ENCODE data around the gene INTS1.

INTS1 gene

DNA sequence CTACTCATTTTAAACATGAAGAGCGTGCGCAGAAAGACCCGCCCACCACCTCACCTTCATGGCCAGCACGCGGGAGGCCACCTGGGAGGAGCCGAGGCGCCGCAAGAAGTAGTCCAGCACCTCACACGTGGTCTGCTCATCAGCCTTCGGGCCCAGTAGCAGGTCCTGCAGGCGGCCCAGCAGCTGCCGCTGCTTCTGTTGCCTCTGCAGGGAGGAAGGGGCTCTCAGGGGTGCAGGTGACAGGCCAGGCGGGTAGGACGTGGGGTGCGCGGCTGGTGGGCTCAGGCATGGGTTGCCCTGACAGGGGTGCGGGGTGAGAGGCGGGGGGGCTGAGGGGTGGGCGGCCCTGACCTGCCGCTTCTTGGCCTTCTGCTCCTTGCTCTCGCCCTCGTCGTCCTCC lies 17.6 kb downstream of the INTS1 start:
- DNase-seq: no peak

DNA sequence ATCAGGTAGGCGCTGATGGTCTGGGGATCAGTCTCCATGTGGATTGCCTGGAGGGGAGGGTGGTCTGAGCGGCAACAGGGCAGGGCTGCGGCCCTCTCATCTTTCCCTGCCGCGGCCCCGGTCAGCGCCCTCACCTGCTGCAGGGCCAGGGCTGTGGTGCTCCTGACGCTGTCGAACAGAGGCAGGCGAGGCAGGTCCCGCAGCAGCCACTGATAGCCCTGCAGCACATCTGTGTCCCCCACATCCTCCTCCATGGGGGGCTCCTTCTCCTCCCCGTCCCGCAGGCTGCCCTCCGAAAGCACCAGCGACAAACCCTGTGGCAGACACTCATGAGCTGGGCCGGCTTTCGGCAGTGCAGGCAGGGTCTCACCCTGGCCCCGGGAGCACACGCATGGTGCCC lies 19.0 kb downstream of the INTS1 start:
- no peak for DNase-seq

- DNase-seq: no peak
Measured at GRCh38 chr7:1484569-1484968, 19.6 kb downstream of the INTS1 start.

GRCh38 chr7:1483536-1484505 lies 20.4 kb downstream of the INTS1 start:
- DNase-seq: no peak

DNA sequence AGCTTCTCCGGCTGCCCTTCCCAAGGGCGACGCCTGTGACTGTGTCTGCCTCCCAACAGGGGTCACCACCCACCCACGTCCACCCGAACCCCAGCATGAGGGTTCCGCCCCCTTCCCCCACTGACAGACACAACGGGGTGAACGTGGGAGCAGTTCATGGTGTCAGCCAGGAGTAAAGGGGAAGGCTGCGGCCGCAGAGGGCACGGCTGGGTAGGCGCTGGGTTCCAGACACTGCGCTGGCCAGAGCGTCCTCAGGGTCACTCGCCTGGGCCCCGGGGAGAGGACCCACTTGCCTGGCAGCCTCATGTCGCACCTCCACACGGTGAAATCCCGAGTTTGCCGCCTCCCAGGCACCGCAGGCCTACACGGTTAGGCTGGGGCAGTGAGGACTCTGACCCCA lies 21.1 kb downstream of the INTS1 start:
- no peak for DNase-seq

DNA sequence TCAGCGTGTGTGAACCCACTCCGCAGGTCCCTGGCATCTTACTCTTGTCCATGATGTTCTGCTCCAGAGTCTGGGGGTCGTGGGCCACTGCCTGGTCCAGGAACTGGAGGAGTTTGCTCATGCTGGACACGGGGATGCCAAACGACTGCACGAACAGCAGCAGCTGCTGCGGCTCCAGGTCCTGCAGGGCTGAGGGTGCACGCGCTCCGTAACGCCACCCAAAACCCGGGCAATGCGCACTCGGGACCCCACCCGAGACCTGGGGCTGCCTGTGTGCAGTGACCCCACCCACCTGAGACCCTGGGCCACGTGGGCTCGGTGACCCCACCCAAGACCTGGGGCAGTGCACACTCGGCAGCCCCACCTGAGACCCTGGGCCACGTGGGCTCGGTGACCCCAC lies 22.9 kb downstream of the INTS1 start:
- DNase-seq: no peak

DNA sequence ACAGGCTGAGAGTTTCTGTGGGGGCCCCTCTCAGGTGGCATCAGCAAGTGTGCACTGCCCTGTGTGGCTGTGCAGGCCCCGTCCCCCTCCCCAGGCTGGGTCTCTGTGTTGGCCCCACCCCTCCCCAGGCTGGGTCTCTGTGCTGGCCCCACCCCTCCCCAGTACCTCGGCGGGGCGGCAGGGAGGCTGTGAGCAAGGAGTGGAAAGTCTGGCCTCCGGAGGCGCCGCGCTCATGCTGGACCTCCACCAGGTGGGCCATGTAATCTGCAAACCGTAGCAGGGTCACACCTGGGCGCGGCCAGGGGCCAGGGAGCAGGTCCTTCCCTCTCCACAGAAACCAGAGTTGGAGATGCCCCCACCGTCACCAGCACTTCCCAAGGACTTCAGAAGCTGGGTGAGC lies 23.5 kb downstream of the INTS1 start:
- DNase-seq: no peak

GRCh38 chr7:1479287-1479686 lies 24.9 kb downstream of the INTS1 start:
- DNase-seq: no peak

DNA sequence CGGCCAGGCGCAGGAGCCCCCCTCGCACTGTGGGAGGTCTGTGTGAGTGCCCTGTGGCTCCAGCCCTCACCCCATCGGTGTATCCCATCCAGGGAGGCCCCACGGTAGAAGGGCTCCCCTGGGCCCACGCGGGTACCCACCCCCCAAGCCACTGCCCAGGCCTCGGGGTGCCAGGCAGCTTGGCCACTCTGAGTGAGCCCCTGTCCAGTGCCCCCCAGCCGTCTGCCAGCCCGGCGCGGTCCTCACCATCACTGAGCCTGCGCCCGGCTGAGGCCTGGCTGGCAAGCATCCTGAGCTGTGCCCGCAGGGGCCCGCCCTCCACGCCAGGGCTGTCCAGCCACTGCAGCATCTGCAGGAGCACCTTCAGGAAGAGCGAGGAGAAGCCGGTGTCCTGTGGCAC lies 25.7 kb downstream of the INTS1 start:
- no peak for DNase-seq

GRCh38 chr7:1476859-1477258 lies 27.3 kb downstream of the INTS1 start:
- no peak for DNase-seq

DNA sequence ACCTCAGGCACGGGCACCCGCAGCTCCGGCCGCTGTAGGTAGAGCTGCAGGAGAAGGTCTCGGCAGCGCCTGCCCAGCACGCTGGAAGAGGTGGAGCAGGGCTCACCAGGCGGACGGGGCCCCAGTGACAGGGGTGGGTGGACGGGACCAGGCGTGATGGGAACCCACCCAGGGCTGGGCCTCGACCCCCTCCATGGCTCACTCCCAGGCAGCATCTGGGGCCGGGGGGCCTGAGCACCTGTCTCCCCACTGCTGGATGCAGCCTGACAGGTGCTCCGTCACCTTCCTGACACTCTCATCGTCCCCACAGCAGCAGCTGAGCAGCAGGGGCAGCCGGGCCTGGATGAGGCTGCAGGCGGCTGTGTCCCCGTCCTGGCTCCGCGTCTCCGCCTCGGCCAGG lies 28.2 kb downstream of the INTS1 start:
- no peak for DNase-seq

- no peak for DNase-seq
Measured at GRCh38 chr7:1475393-1475792, 28.8 kb downstream of the INTS1 start.

DNA sequence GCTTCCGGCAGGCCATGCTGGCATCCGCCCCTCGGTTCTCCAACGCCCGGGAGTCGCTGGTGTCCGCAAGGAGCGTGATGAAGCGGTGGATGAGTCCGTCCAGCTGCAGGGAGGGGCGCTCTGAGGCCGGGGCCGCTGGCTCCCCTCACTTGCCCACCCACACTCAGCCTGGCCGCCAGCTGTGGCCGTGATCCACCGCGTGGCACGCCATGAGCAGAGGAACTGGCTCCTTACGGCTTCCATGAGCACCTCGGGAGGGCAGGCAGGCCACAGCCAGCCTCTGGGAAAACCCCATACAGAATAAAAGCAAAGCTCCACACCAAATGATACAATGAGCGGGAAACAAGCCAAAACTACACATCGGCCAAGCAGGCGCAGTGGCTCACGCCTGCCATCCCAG lies 29.5 kb downstream of the INTS1 start:
- no peak for DNase-seq

- peak; percentile 83 for DNase-seq
Measured at GRCh38 chr7:1473864-1474512, 30.2 kb downstream of the INTS1 start.

DNA sequence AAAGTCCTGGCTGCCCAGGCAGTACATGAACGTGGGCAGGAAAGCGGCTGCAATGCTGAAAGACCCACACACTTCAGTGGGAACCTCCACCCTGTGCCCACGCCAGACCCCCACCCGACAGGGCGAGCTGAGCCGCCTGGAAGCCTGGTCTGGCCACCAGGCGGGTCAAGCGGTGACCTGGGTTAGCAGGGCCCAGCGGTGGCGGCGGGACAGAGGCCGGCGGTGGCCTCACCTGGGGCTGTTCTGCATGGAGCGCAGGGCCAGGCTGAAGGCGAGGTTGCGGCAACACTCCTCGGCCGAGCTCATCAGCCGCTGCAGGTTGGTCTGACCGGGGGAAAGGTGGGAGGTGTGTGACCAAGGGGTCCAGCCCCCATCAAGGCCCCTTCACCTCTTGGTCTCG lies 33.3 kb downstream of the INTS1 start:
- DNase-seq: no peak

- DNase-seq: no peak
Measured at GRCh38 chr7:1468643-1469298, 35.4 kb downstream of the INTS1 start.

- DNase-seq: no peak
Measured at GRCh38 chr7:1468203-1468602, 36.0 kb downstream of the INTS1 start.

- DNase-seq: no peak
Measured at GRCh38 chr7:1466524-1467271, 37.5 kb downstream of the INTS1 start.

- DNase-seq: no peak
Measured at GRCh38 chr7:1464694-1465093, 39.5 kb downstream of the INTS1 start.

GRCh38 chr7:1463676-1464223 lies 40.4 kb downstream of the INTS1 start:
- DNase-seq: no peak

DNA sequence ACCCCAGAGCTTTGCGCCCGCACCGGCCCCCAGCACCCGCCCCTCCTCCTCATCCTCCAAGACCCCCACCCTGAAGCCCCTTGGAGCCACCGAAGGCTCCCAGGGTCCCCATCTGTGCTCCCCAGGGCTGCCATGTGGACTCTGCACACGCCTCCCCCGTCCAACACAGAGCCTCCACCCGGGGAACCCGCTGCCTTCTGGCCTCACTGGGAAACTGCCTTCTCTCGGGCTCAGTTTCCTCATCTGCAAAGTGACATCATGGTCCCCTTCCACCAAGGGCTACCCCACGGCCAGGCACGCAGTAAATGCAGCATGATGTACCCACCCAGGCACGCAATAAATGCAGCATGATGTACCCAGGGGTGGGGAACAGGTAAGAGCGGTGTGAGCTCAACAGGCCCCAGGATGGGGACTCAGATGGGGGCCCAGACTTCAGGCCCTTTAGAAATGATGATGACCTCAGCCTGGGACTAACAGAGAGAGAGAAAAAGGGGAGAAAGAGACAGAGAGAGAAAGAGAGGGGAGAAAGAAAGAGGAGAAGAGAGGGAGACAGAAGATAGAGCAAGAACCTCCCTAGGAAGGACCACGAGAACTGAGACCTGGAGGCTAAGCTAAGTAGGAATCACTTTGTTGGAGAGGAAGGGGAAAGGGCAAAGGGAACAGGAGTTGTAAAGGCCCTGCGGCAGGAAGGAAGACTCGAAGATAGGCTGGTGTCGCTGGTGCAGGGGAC lies 42.4 kb downstream of the INTS1 start:
- DNase-seq: no peak

All from NCI-H1694 (cell line).